Measurements from ENCODE around the gene NDFIP2.

Gene NDFIP2

DNA sequence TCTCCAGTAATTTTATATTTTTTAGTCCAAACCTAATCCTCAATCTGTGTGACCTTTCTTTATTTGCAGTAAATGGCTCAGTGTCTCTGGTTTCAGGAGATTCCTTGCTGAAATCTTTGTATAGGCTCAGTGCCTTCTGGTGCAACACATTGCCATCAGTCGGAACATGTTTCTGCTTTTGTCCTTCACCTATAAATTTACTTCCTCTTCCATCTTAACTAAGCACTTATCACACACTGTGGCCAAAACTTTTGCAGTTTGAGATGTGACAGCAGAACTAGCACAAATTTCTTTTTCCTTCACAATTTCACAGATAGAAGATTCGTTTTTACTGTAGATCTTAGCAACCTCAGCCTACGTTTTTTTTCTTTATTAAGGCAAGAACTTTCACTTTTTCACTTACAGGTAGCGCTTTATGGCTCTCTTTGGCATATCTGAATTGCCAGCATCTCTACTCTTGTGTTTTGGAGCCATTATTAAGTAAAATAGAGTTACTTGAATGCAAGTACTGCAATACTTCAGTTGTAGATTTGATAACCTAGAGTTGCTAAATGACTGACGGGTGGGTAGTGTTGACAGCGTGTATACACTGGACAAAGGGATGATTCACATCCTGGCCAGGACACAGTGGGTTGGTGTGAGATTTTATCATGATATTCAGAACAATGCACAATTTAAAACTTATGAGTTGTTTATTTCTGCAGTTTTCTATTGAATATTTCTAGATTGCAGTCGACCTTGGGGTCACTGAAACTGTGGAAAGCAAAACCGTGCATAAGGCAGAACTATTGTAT is 44.3 kb downstream of the NDFIP2 start:
- DNase-seq (ENCODE audit: extremely low spot score), result no peak
- TF ChIP-seq ZNF384 (IDR thresholded peaks at IDR 0.05), result no peak
- no peak for TF ChIP-seq NFRKB (IDR thresholded peaks at IDR 0.05)
- TF ChIP-seq CTBP1 (IDR thresholded peaks at IDR 0.05; ENCODE audit: borderline replicate concordance), result no peak
- TF ChIP-seq FOXM1 (IDR thresholded peaks at IDR 0.05; ENCODE audit: borderline replicate concordance), result no peak
- TF ChIP-seq ELF4 (IDR thresholded peaks at IDR 0.05), result no peak
- no peak for TF ChIP-seq SP1 (IDR thresholded peaks at IDR 0.05)
- TF ChIP-seq LEF1 (IDR thresholded peaks at IDR 0.05; ENCODE audit: borderline replicate concordance), result no peak
- TF ChIP-seq ARNT (IDR thresholded peaks at IDR 0.05), result no peak
- CTCF ChIA-PET, result no interaction called here
- POLR2A ChIA-PET, result interaction anchor here (1.2 kb wide), 1 partner anchor 44 kb away, joined by 3 read pairs; the partner anchor contains the start of gene NDFIP2

DNA sequence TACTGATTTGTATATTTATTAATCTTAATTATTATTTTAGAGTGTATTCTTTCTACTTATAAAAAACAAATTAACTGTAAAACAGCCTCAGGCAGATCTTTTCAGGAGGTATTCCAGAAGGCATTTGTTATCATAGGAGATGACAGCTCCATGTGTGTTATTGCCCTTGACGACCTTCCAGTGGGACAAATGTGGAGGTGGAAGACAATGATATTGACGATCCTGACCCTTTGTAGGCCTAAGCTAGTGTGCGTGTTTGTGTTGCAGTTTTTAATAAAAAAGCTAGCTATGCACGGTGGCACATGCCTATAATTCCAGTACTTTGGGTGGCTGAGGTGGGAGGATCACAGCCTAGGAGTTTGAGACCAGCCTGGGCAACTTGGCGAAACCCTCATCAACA is 46.7 kb downstream of the NDFIP2 start:
- TF ChIP-seq, protein P1, sequence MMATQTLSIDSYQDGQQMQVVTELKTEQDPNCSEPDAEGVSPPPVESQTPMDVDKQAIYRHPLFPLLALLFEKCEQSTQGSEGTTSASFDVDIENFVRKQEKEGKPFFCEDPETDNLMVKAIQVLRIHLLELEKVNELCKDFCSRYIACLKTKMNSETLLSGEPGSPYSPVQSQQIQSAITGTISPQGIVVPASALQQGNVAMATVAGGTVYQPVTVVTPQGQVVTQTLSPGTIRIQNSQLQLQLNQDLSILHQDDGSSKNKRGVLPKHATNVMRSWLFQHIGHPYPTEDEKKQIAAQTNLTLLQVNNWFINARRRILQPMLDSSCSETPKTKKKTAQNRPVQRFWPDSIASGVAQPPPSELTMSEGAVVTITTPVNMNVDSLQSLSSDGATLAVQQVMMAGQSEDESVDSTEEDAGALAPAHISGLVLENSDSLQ (IDR thresholded peaks at IDR 0.05), result peak; percentile 45
- no peak for TF ChIP-seq FOXK2 (IDR thresholded peaks at IDR 0.05)
- no peak for DNase-seq (ENCODE audit: extremely low spot score)
- CTCF ChIA-PET, result interaction anchor here (0.5 to 2.4 kb wide), 7 partner anchors 11 to 549 kb away, joined by 3 to 17 read pairs (median 4); no protein-coding TSS in a partner anchor
- POLR2A ChIA-PET, result interaction anchor here (3.1 kb wide), 1 partner anchor 46 kb away, joined by 24 read pairs; the partner anchor contains the start of gene NDFIP2

DNA sequence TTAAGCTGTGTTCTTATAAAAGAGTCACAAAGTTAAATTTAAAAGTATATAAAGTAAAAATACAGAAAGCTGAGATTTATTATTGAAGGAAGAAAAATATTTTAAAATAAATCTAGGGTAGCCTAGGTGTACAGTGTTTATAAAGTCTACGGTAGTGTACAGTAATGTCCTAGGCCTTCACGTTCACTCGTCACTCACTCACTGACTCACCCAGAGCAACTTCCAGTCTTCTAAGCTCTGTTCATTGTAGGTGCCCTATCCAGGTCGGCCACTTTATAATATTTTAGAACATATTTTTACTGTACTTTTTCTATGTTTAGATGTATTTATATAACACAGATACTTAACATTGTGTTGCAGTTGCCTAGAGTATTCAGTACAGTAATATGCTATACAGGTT is 47.4 kb downstream of the NDFIP2 start:
- CTCF ChIA-PET, result interaction anchor here (0.5 to 2.4 kb wide), 9 partner anchors 12 to 550 kb away, joined by 3 to 17 read pairs (median 4); no protein-coding TSS in a partner anchor
- DNase-seq (ENCODE audit: extremely low spot score), result no peak
- TF ChIP-seq HDGF (IDR thresholded peaks at IDR 0.05; ENCODE audit: borderline replicate concordance) (0 out of 2 replicates have a peak, but pooled peaks have one; percentile 27), NFRKB (IDR thresholded peaks at IDR 0.05) (no peak)
- POLR2A ChIA-PET, result interaction anchor here (1.1 to 3.1 kb wide), 5 partner anchors 11 to 122 kb away, joined by 3 to 24 read pairs (median 5); partner anchors contain the start of genes NDFIP2 and RBM26

DNA sequence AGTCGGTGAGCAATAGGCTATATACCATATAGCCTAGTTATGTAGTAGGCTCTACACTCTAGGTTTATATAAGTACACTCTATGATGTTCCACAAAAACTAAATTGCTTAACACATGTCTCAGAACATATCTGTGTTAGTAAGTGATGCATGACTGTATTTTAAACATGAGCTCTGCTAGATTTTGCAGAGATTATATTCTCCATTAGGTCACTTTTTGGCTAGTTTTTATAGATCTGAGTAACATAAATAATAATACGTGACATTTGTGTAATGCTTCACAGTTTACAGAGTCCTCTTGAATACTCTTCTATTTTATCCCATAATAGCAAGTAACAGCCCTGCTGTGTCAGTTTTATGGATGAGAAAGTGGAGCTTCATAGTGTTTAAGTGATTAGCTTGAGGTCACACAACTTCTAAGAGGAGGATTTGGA is 47.8 kb downstream of the NDFIP2 start:
- POLR2A ChIA-PET, result interaction anchor here (1.1 to 3.1 kb wide), 5 partner anchors 11 to 123 kb away, joined by 3 to 24 read pairs (median 5); partner anchors contain the start of genes NDFIP2 and RBM26
- TF ChIP-seq HDGF (IDR thresholded peaks at IDR 0.05; ENCODE audit: borderline replicate concordance), result no peak
- TF ChIP-seq SP1 (IDR thresholded peaks at IDR 0.05), result no peak
- TF ChIP-seq ZNF384 (IDR thresholded peaks at IDR 0.05), result peak; percentile 77
- TF ChIP-seq NFRKB (IDR thresholded peaks at IDR 0.05), result no peak
- peak; percentile 70; the same call in 1 of the 2 replicates for TF ChIP-seq TARDBP (IDR thresholded peaks at IDR 0.05)
- TF ChIP-seq ELF4 (IDR thresholded peaks at IDR 0.05), result peak; percentile 35; the same call in 1 of the 2 replicates
- TF ChIP-seq SUZ12 (IDR thresholded peaks at IDR 0.05), result no peak
- TF ChIP-seq FOXK2 (IDR thresholded peaks at IDR 0.05), result peak; percentile 64; the same call in 1 of the 2 replicates
- no peak for TF ChIP-seq BHLHE40 (IDR thresholded peaks at IDR 0.05; ENCODE audit: borderline replicate concordance)
- TF ChIP-seq LEF1 (IDR thresholded peaks at IDR 0.05; ENCODE audit: borderline replicate concordance), result peak; percentile 94
- TF ChIP-seq L3MBTL2 (conservative IDR thresholded peaks at IDR 0.05), result 0 out of 2 replicates have a peak, but pooled peaks have one; percentile 21
- TF ChIP-seq FOXM1 (IDR thresholded peaks at IDR 0.05; ENCODE audit: borderline replicate concordance), result peak; percentile 29; the same call in 1 of the 2 replicates
- TF ChIP-seq CTBP1 (IDR thresholded peaks at IDR 0.05; ENCODE audit: borderline replicate concordance), result peak; percentile 99
- peak; percentile 59; the same call in 1 of the 2 replicates for TF ChIP-seq FOXA1 (IDR thresholded peaks at IDR 0.05)
- TF ChIP-seq, protein P1 (IDR thresholded peaks at IDR 0.05), result peak; percentile 97
- peak; percentile 98 for TF ChIP-seq ARNT (IDR thresholded peaks at IDR 0.05)
- CTCF ChIA-PET, result interaction anchor here (0.6 to 2.4 kb wide), 5 partner anchors 12 to 468 kb away, joined by 4 to 17 read pairs (median 4); no protein-coding TSS in a partner anchor
- DNase-seq (ENCODE audit: extremely low spot score), result peak; percentile 73

DNA sequence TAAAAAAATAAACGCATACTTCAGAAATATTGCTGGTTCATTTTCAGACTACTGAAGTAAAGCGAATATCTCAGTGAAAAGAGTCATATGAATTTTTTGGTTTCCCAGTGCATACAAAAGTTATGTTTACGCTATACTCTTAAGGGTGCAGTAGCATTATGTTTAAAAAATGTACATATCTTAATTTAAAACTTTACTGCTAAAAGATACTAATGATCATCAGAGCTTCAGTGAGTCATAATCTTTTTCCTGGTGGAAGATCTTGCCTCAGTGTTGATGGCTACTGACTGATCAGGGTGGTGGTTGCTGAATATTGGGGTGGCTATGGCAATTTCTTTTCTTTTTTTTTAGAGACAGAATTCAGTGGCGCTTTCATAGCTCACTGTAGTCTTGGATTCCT is 48.9 kb downstream of the NDFIP2 start:
- no peak for DNase-seq (ENCODE audit: extremely low spot score)
- ChIA-PET CTCF (interaction anchor here (1.9 to 2.4 kb wide), 2 partner anchors 12 to 106 kb away, joined by 7 to 17 read pairs; no protein-coding TSS in a partner anchor), POLR2A (interaction anchor here (1.8 to 3.1 kb wide), 2 partner anchors 12 to 49 kb away, joined by 5 to 24 read pairs; partner anchors contain the start of gene NDFIP2)
- TF ChIP-seq TARDBP (IDR thresholded peaks at IDR 0.05) (no peak), FOXA1 (IDR thresholded peaks at IDR 0.05) (no peak), HDGF (IDR thresholded peaks at IDR 0.05; ENCODE audit: borderline replicate concordance) (no peak), LEF1 (IDR thresholded peaks at IDR 0.05; ENCODE audit: borderline replicate concordance) (no peak), ZNF384 (IDR thresholded peaks at IDR 0.05) (no peak)
- TF ChIP-seq, protein P1 (IDR thresholded peaks at IDR 0.05), result no peak

DNA sequence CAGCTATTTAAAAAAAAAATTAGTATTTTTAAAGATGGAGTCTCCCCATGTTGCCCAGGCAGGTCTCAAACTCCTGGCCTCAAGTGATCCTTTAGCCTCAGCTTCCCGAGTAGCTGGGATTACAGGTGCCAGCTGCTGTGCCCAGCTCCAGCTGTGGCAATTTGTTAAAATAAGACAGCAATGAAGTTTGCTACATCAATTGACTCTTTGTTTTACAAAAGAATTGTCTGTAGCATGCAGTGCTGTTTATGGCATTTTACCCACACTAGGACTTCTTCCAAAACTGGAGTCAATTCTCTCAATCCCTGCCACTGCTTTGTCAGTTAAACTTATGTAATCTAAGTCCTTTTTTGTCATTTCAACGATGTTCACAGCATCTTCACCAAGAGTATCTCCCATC is 49.3 kb downstream of the NDFIP2 start:
- POLR2A ChIA-PET, result interaction anchor here (1.5 kb wide), 1 partner anchor 49 kb away, joined by 10 read pairs; the partner anchor contains the start of gene NDFIP2
- TF ChIP-seq SUZ12 (IDR thresholded peaks at IDR 0.05) (no peak), FOXM1 (IDR thresholded peaks at IDR 0.05; ENCODE audit: borderline replicate concordance) (no peak), FOXA1 (IDR thresholded peaks at IDR 0.05) (no peak)
- CTCF ChIA-PET, result interaction anchor here (1.9 to 2.4 kb wide), 2 partner anchors 11 to 107 kb away, joined by 7 to 17 read pairs; no protein-coding TSS in a partner anchor
- DNase-seq (ENCODE audit: extremely low spot score), result no peak

Measured in HEK293T (cell line).